RWPE2 (cell line): ENCODE results near the gene TAF1B.

ENCODE experiments used
- ATAC-seq: fragments of 200-7000 bp; cut with Tn5 transposase; 3 replicates; pipeline ENCODE4 v1.9.1; 2021; ENCODE audit warnings: low read depth
- DNase-seq: peaks from one replicate; pipeline ENCODE4 v3.0.0-alpha.2; 2020; ENCODE audit warnings: low spot score
- H3K27ac ChIP-seq: fragments of 450-650 bp; 2 replicates; pipeline ENCODE4 v1.5.1; 2017; ENCODE audit warnings: mild to moderate bottlenecking; ENCODE audit not compliant: poor library complexity, severe bottlenecking
- H3K27me3 ChIP-seq: fragments of 250-450 bp; sonication (Bioruptor Pico); 2 replicates; pipeline ENCODE4 v1.5.1; 2021; ENCODE audit warnings: mild to moderate bottlenecking, moderate library complexity; ENCODE audit not compliant: insufficient read depth, poor library complexity, severe bottlenecking
- H3K36me3 ChIP-seq: fragments of 250-450 bp; sonication (Bioruptor Pico); 2 replicates; pipeline ENCODE4 v1.5.1; 2020; ENCODE audit warnings: low read depth, mild to moderate bottlenecking, moderate library complexity
- H3K4me1 ChIP-seq: fragments of 250-450 bp; sonication (Bioruptor Pico); 2 replicates; pipeline ENCODE4 v1.5.1; 2021; ENCODE audit warnings: mild to moderate bottlenecking, moderate library complexity; ENCODE audit not compliant: insufficient read depth, poor library complexity, severe bottlenecking
- H3K4me3 ChIP-seq: fragments of 250-450 bp; sonication (Bioruptor Pico); 2 replicates; pipeline ENCODE4 v1.5.1; 2021; ENCODE audit warnings: mild to moderate bottlenecking, moderate library complexity; ENCODE audit not compliant: severe bottlenecking
- H3K9me3 ChIP-seq: fragments of 250-450 bp; sonication (Bioruptor Pico); 2 replicates; pipeline ENCODE4 v1.5.1; 2021; ENCODE audit warnings: mild to moderate bottlenecking, moderate library complexity; ENCODE audit not compliant: severe bottlenecking
- CTCF ChIP-seq: fragments of 450-650 bp; IDR thresholded peaks from one replicate; pipeline ENCODE4 v1.5.1; 2017; ENCODE audit warnings: mild to moderate bottlenecking, moderate library complexity; ENCODE audit not compliant: poor library complexity, severe bottlenecking

TAF1B gene

DNA sequence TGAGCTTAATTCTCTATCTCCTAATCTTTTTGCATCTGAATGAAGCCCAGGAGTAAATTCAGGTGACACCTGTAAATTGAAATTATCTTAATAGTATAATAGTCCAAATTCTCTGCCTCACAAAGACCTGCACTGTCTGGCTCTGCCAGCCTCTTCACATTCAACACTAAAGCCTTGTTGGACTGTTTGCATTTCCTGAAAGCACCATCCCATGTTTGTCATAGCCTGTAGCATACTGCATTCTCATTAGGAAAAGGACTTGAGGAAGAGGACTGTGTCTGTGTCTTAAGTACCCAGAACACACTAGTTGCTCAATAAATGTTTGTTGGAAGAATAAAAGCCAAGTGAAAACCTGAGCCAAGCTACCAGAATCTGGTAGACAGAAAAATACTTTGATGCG lies 65.4 kb downstream of the TAF1B start:
- H3K4me1 ChIP-seq = peaks cover 14% of the 10 kb centered on the region
- no peaks in the 10 kb centered on the region for H3K27me3 ChIP-seq
- H3K27ac ChIP-seq = no peak overlapping the region
- no peak for ATAC-seq
- TF ChIP-seq CTCF = no peak
- H3K9me3 ChIP-seq = no peaks in the 10 kb centered on the region
- DNase-seq = no peak
- peaks cover 52% of the 10 kb centered on the region for H3K36me3 ChIP-seq
- no peak overlapping the region for H3K4me3 ChIP-seq

- no peak for DNase-seq
- TF ChIP-seq CTCF = no peak
These were observed 65.8 kb downstream of the TAF1B start for GRCh38 chr2:9909106-9909505.

DNA sequence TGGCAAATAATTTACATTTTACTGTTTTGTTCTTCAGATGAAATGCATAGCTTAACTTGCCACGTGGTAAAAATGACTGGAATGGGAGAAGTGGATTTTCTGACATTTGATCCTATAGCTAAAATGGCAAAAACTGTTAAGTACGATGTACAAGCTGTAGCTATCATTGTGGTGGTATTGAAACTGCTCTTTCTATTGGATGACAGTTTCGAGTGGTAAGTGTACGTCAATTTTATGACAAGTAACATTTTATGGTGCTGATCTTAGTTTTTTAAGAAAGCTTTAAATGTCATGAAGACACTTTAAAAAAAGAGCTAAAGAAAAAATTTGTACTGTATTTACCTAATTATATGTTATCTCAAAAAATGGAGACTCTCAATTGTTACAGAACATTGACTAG lies 67.4 kb downstream of the TAF1B start:
- DNase-seq = no peak

More at GRCh38 chr2:9909106-9909505, 65.8 kb downstream of the TAF1B start:
- Histone ChIP-seq H3K36me3 (peaks cover 53% of the 10 kb centered on the region), H3K27ac (no peak overlapping the region), H3K9me3 (no peaks in the 10 kb centered on the region), H3K4me1 (peaks cover 15% of the 10 kb centered on the region), H3K27me3 (no peaks in the 10 kb centered on the region), H3K4me3 (no peak overlapping the region)
- ATAC-seq = peak; percentile 49

GRCh38 chr2:9912468-9912867 lies 69.2 kb downstream of the TAF1B start:
- no peaks in the 10 kb centered on the region for H3K27me3 ChIP-seq
- DNase-seq (no peak), ATAC-seq (no peak)
- H3K27ac ChIP-seq = no peak overlapping the region
- H3K36me3 ChIP-seq = peaks cover 50% of the 10 kb centered on the region
- TF ChIP-seq CTCF = no peak
- no peaks in the 10 kb centered on the region for H3K9me3 ChIP-seq
- peaks cover 18% of the 10 kb centered on the region for H3K4me1 ChIP-seq
- H3K4me3 ChIP-seq = no peak overlapping the region

More for the DNA sequence above, 67.4 kb downstream of the TAF1B start:
- Histone ChIP-seq H3K27ac (no peak overlapping the region), H3K27me3 (no peaks in the 10 kb centered on the region), H3K4me1 (peaks cover 19% of the 10 kb centered on the region), H3K9me3 (no peaks in the 10 kb centered on the region), H3K4me3 (no peak overlapping the region), H3K36me3 (peaks cover 50% of the 10 kb centered on the region)
- no peak for TF ChIP-seq CTCF
- no peak for ATAC-seq

DNA sequence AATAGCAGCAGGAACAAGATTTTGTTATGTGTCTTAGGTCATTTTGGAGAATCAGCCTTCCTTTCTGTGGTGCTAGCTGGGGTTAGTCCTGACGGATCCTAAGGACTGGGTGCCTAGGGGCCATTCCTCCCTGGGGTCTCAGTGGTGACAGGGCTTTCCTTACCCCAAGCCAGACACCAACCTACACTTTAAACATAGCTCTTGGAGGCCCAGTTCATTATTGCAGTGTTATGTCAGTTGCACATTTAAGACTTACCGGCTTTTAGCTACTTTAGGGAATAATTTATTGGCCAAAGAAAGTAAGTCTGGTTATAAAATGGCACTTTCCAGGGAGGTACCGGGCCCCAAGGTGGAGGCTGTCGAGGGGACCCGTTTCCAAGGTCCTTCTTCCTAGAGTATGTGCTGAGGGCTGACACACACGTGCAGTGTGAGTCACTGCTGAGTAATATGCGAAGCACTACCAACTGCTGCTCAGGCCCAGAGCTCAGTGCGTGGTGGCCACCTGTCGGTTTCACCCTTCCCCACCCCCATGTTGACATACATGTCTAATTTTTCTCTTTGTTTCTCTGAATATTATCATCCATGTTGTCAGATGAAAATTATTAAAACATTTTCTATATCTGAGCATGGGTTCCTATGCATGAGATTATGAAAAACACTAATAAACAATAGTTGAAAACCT lies 71.3 kb downstream of the TAF1B start:
- ATAC-seq = peak; percentile 100
- peak overlapping the region; percentile 25 for H3K27ac ChIP-seq
- H3K27me3 ChIP-seq = no peaks in the 10 kb centered on the region
- H3K9me3 ChIP-seq = no peaks in the 10 kb centered on the region
- H3K36me3 ChIP-seq = peaks cover 56% of the 10 kb centered on the region
- H3K4me3 ChIP-seq = no peak overlapping the region
- peak; percentile 80 for TF ChIP-seq CTCF
- H3K4me1 ChIP-seq = peaks cover 10% of the 10 kb centered on the region
- DNase-seq = peak; percentile 84
